Inflammatory macrophage treated with lipopolysaccharide for 4 hours (primary cell): Measurements from ENCODE around the gene ELL.
A peak's percentile ranks its signal among the peaks of the same experiment; 100 is the strongest.

ENCODE experiments used
- DNase-seq: peaks from one replicate; pipeline ENCODE4 v3.0.0-alpha.2; 2020

ELL gene

DNA sequence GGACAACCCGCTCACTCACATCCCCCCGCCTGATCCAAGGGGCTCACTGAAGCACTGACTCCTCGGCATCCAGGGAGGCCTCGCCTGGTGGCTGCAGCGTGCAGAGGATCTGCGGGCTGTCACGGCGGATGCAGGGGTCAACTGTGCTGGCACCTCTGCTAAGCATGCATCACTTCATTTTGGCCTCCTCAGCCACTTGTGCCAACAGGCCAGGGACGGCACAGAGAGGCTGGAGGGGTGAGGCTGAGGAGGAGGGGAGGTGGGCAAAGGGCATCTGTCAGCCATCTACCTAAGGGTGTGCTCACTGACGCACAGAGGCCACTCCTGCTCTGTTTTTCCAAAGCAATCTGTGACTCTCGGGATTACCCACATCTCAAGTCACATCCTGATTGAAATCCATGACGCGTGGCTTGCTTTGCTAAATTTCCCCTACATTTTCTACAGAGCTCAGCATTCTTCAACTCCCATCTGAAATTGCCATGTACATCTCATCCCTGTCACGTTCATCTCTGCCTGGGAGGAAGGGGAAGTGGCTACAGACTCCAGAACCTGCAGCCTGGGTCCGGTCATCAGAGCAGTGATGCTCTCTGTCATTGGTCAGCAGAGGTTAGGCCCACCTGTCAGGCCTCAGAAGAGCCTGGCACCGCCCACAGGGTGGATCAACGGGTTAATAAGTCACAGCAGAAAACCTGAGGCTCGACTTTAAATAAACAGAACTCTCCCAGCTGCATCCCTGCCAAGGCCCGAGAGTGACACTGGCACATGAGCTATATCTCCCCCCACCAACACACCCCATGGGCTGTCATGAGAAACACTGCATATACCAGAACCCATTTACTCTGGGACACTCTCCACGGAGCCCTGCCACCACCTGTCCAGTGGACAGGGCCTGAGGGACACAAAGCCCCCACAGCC is 17.6 kb downstream of the ELL start:
- DNase-seq = no peak

GRCh38 chr19:18503337-18503970 is 18.4 kb downstream of the ELL start:
- DNase-seq = no peak

- peak; percentile 57 for DNase-seq
Measured at GRCh38 chr19:18502638-18503294, 19.1 kb downstream of the ELL start.

GRCh38 chr19:18502246-18502637 is 19.6 kb downstream of the ELL start:
- DNase-seq = no peak

GRCh38 chr19:18501832-18502231 is 20.0 kb downstream of the ELL start:
- peak; percentile 36 for DNase-seq

DNA sequence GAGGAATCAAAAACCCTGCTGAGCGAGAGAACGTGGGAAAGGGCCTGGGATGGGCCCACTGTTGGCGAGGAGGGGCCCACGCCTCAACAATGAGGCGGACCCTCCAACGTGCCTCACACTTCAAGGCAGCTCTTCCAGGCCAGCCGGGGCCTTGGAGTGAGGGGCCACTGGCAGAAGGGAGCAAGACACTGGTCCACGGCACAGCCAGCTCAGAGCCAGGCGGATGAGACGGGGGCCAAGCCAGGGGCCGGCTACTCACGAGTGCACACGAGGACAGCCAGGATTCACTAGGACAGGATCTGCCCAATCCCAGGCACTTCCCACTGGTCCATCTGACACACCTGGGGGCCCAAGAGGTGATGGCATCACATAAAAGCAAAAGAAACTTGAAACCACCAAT is 20.5 kb downstream of the ELL start:
- DNase-seq = no peak

GRCh38 chr19:18500799-18501198 is 21.1 kb downstream of the ELL start:
- DNase-seq = no peak

DNA sequence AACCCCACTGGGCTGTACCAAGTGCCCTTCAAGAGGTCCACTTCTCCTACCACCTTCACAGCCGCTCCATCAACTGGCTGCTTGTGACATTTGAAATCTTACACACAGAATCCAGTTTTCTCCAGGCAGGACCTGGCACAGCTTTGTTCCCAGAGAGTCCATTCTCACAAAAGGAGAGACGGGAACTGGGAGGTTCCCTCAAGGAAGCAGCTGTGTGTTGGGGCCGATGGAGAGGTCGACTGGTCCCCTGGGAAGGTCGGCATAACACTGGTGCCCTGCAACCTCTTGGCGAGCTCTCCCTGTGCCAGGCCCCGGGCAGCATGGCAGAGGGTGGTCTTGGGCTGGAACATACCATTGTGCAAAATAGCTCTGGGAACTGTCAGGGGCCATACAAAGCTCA is 21.5 kb downstream of the ELL start:
- DNase-seq = no peak

GRCh38 chr19:18499055-18499775 is 22.7 kb downstream of the ELL start:
- peak; percentile 91 for DNase-seq

DNA sequence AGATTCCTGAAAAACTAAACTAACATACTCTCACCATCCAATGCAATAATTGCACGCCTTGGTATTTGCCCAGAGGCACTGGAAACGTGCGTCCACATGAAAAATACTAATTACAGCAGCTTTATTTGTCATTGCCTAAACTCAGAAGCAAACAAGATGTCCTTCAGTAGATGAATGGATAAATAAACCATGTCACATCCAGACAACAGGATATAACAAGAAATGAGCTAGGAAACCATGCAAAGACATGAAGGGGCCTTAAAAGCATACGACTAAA is 25.0 kb downstream of the ELL start:
- DNase-seq = no peak

GRCh38 chr19:18496167-18496979 is 25.5 kb downstream of the ELL start:
- DNase-seq = peak; percentile 96

DNA sequence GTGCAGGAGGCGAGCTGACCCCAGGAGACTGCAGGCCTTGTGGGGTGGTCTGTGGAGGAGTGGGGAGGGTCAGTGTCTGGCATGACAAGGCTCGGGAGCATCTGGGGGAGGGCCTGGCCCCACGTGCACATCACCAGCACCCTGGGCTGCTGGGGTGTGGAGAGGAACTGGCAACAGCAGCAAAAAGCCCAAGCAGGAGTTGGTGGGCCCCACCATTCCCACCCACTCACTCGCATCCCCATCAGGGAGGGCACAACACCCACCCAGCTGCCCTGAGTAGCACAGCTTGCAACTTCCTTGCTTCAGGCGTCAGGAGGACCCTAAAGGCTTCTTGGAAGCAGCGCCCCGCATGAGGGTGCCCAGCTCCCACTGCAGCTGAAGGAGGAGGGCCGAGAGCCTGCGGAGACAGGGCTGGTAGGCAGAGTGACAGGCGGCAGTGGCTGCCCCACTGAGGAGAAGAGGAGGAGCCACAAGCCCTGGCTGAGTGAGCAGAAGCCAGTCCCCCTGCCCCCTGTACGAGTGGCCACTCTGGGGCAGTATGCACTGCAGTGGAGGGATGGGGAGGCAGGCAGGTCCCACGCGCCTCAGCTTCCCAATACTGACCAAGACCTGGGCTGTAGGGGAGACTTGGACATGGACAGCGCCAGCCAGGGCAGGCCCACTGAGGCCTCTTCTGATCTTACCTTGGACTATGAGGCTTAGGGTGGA is 26.5 kb downstream of the ELL start:
- DNase-seq = no peak

- peak; percentile 69 for DNase-seq
Measured at GRCh38 chr19:18494267-18494607, 27.6 kb downstream of the ELL start.

DNA sequence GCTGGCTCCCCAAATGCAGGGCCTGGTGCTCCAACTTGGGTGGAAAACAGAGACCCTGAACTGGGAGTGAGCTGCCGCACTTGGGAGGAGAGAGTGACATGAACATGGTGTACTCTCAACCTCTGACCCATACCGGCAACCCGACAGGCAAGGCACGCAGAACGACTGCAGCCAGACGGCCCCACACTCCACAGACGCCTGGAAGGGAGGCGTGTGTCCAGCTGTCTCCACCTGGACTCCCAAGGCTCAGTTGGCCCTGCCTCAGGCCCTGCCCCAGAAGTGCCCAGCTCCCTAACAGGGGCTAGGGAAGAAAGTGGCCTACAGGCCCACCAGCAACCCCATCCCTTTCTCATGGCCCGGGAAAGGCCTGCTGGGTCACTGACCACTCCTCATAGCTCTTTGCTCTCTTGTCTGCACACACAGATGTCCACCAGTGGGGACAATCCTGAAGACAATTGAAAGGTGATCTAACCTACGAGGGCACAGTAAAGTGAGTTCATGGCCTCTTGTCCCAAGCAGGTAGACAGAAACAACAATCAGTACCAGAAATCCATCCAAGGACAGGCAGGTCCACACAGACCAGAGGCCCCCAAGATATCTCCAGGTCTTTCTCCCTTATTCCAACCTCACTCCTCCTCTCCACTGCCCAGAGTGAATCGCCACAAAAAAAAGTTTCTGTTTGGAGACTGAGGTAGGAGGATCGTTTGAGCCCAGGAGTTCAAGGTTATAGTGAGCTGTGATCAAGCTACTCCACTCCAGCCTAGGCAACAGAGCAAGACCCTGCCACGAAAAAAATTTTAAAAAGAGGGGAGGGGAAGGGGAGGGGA is 28.2 kb downstream of the ELL start:
- no peak for DNase-seq

DNA sequence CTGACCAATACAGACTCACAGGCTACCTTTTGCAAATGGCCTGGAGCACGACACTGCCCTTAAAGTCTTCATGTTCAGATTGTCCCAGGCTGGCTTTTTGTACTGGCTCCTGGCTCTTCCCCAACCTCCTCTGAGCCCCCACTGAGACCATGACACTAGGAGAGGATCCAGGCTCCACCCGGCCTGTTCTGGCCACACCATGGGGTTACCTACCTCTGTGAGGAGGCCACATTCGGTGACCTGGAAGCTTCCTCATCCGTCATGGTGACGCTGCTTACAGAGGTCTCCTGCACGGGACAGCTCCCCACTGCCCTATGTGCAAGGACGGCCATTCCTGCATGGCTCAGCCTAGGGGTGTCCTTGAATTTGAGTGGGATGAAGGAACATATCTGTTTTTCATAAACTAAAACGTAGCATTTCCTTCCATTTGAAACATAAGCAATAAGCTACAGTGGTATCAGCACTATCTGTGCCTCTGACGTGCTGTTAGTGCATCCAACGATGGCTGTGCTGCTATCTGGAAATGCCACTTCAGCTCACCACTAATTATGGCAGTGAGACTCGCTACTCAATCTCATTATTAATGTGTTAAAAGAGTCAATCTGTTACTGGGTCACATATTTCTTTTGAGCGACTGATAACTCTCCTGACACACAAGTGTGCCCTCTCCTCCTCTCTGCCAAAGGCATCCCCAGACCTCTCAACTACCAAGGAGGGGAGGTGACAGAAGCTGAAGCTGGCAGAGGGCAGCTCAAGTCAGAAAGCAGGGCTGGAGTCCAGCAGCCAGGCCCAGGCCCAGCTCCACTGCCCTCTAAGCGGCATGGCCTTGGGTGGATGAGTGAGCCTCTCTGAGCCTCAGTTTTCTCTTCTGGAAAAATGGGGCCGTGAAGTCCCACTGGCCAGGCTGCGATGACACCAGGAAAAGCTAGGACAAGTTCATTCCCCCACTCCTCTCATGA is 29.6 kb downstream of the ELL start:
- DNase-seq = no peak

DNA sequence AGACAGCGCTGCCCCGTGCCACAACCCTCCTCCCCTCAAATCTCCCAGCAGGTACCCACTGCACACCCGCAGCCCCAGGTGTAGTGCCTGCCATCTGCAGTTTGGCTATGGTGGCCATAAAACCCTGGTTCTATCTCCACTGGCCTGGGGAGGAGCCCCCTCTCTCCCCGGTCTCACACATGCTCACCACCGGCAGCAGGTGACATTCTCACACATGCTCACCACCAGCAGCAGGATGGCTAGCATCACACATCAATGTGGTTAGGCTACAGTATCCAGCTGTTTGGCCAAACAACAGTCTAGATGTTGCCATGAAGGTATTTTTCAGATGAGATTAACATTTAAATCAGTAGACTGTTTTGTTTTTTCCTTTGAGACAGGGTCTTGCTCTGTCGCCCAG is 31.1 kb downstream of the ELL start:
- DNase-seq = no peak

DNA sequence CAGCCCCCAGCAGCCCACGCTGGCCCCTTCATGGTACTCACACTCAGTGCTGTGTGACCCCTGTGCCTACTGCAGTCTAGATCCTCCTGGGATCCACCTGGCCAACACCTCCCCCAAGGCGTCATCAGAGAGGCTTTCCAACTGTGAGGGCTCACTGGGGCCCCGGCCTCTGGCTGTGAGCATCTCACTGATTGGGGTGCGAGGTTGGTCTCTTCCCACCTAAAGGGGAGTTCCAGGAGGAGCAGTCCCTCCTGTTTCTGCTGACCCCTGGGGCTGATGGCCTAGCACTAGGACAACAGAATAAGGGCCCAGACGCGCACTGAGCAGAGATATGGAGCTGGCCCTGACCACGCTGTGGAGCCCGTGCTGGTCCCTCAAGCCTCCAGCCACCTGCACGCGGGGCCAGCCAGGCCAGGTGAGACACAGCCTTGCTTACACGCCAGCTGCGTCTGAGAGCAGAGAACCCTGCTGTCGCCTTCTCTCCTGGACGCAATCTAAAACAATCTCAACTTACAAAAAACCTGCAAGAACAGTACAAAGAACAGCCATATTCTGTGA is 32.2 kb downstream of the ELL start:
- no peak for DNase-seq

- DNase-seq = no peak
Measured at GRCh38 chr19:18488838-18489626, 32.8 kb downstream of the ELL start.

DNA sequence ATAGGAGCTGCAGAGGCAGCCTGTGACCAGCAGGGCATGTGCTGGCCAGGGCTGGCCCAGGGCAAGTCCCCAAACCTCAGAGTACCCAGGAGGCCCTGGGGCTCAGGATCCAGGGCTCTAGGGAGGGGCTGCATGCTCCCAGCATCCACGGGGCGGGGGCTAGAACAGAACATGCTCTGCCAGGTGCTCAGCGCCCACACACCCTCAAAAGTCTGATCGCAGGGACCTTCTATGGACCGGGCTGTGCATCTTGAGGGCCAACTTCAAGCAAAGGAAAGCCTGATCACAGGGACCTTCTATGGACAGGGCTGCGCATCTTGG is 33.5 kb downstream of the ELL start:
- peak; percentile 63 for DNase-seq
